DOHH2 (cell line): ENCODE results near the gene LTA.

Source experiments
- EZH2phosphoT487 ChIP-seq: fragments of 200-600 bp; sonication (generic); IDR thresholded peaks from 2 replicates; pipeline ENCODE4 v1.6.1; 2017; ENCODE audit warnings: borderline replicate concordance, mild to moderate bottlenecking, antibody characterized with exemption, low read length, moderate library complexity, mixed read lengths
- TF ChIP-seq, protein P1 (sequence below): fragments of 200-600 bp; sonication (generic); IDR thresholded peaks from one replicate; pipeline ENCODE4 v1.5.1; 2014; ENCODE audit warnings: antibody characterized with exemption, mild to moderate bottlenecking, low read depth, low read length; ENCODE audit not compliant: poor library complexity, severe bottlenecking

- TF ChIP-seq, protein P1, sequence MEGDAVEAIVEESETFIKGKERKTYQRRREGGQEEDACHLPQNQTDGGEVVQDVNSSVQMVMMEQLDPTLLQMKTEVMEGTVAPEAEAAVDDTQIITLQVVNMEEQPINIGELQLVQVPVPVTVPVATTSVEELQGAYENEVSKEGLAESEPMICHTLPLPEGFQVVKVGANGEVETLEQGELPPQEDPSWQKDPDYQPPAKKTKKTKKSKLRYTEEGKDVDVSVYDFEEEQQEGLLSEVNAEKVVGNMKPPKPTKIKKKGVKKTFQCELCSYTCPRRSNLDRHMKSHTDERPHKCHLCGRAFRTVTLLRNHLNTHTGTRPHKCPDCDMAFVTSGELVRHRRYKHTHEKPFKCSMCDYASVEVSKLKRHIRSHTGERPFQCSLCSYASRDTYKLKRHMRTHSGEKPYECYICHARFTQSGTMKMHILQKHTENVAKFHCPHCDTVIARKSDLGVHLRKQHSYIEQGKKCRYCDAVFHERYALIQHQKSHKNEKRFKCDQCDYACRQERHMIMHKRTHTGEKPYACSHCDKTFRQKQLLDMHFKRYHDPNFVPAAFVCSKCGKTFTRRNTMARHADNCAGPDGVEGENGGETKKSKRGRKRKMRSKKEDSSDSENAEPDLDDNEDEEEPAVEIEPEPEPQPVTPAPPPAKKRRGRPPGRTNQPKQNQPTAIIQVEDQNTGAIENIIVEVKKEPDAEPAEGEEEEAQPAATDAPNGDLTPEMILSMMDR = no peak
- TF ChIP-seq EZH2phosphoT487 = no peak
Observed at GRCh38 chr6:31560697-31561058, 11.4 kb upstream of the LTA start.
